Mesangial cell (primary cell): ENCODE measurements around the gene CD109. TPM values are rescaled to one million over a fixed set of nuclear protein-coding genes. Genes with fewer than 3 reads are reported as not detected.

Experiments
- total RNA-seq: library from RNA; depleted of rRNA; stranded (reverse); fragments of >200 nt; gene quantifications from 2 replicates; pipeline ENCODE4 v1.2.3, GENCODE V29; 2015

The CD109 gene
- 14.7 and 20.8 TPM in 2 replicates for total RNA-seq

DNA sequence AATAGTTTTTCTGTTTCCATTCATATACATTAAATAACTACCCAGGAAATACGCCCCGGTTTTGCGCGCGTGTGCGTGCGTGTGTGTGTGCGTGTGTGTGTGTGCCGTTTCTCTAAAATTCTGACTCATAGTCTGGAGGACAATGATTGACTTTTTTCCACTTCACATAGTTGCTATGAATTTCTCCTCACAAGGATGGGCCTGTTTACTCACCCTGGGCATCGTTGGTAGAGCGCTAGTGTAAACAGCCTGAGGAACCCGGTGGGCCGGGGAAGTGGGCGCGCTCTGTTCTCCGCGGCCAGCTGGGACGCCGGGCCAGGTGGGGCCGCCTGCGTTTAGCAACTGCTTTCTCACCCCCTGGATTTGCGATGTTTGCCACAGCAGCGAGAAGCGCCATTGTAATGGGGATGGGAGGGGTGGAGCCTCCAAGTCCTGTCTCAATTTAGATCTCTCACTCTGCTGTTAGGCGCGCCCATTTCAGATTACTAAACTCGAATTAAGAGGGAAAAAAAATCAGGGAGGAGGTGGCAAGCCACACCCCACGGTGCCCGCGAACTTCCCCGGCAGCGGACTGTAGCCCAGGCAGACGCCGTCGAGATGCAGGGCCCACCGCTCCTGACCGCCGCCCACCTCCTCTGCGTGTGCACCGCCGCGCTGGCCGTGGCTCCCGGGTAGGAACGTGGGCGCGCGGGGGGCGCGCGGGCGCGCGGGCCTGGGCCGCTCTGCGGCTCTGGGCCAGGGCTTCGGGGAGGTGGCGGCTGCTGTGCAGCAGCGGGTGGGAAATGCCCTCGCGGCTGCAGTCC is at the start of gene CD109:
Gene CD109, plus strand, starts transcription at position 585 of the 803 bp plus-strand sequence. Its CDS starts 13 bp downstream, at position 598.

DNA sequence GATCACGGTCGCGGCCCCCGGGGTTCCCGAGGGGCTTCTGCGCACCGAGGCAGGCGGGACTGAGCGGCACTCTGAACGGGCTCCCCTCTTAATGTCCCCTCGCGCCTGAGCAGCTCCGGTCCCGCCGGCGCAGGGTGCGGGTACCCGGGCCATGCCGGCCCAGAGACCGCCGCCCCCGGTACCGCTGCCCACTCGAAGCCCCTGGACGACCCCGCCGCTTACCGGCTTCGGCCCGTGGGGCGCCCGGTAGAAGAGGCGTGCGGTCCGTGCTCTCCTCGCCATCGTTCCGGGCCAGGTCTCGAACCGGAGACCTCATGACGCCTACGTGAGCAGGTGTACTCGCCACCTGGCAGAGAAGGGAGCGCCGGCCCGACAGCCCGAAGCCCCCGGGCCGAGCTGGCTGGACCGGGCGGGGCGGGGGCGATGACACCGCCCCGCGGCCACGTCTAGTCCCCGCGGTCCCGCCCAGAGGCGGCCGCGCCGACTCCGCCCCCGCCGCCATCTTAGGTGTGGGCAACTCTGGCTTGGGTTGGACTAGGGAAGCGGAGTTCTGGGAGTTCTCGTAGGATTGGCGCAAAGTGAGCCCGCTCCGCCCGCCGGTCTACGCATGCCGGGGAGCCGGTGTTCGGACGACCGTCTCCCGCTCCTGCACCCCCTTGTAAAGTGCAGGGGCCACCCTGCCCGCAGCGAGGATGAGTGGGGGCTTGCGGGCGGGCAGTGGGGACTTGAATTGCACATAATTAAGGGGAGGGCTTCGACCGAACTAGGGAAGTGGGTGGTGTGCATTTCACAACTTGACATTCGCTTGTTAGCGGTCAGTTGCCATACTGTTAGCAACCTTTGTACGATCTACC is 42.2 kb upstream of the CD109 start, which contains the start of gene SLC17A5:
Gene SLC17A5, minus strand, starts transcription at position 422 of the 854 bp plus-strand sequence. Its CDS starts 106 bp downstream, at position 316.

Other genes with a start within 250 kb of the CD109 start
- 2.2 and 5.4 TPM in 2 replicates for gene CGAS, start 243.9 kb upstream of the CD109 start, total RNA-seq
- gene MTO1, start 234.5 kb upstream of the CD109 start, total RNA-seq: 11.9 and 19.2 TPM in 2 replicates
- 7,203 and 9,372 TPM in 2 replicates for gene EEF1A1, start 175.2 kb upstream of the CD109 start, total RNA-seq
- 7.8 and 25.4 TPM in 2 replicates for gene SLC17A5, start 42.2 kb upstream of the CD109 start, total RNA-seq